Panc1 (cell line): ENCODE data around the gene HES3. TPM values are rescaled to one million over a fixed set of nuclear protein-coding genes. Genes with fewer than 3 reads are reported as not detected.
A peak's percentile ranks its signal among the peaks of the same experiment; 100 is the strongest.

Experiments
- ATAC-seq: fragments of 200-7000 bp; cut with Tn5 transposase; 2 replicates; pipeline ENCODE4 v1.9.1; 2020; ENCODE audit warnings: mild to moderate bottlenecking, moderate library complexity
- BruUV-seq: library from RNA; stranded (reverse); fragments of 400-500 nt; replicated peaks from 2 replicates; lab custom pipeline; 2021; lab: Mats Ljungman, UMichigan
- CTCF ChIA-PET: fragments of 300-600 bp; sonication (Branson Sonifier 250); formaldehyde crosslinking; loops from one replicate; lab custom pipeline; 2022; ENCODE audit warnings: antibody characterized with exemption; lab: Charles Lee
- POLR2A ChIA-PET: fragments of 300-600 bp; sonication (Branson Sonifier 250); formaldehyde crosslinking; loops from one replicate; lab custom pipeline; 2022; ENCODE audit warnings: antibody characterized with exemption; lab: Charles Lee
- DNase-seq: peaks from one replicate; pipeline ENCODE4 v3.0.0-alpha.2; 2010; ENCODE audit warnings: low read depth, low spot score
- H3K27ac ChIP-seq: 2 replicates; pipeline ENCODE4 v1.5.1; 2011; ENCODE audit warnings: mild to moderate bottlenecking, low read length, inconsistent platforms
- H3K27me3 ChIP-seq: fragments of 200-500 bp; sonication (Bioruptor generic); 2 replicates; pipeline ENCODE4 v1.6.0; 2014; ENCODE audit warnings: low read length, inconsistent platforms; ENCODE audit not compliant: control insufficient read depth, insufficient read depth
- H3K36me3 ChIP-seq: fragments of 200-500 bp; sonication (Bioruptor generic); 2 replicates; pipeline ENCODE4 v1.5.1; 2014; ENCODE audit warnings: inconsistent platforms, mild to moderate bottlenecking, low read length, moderate library complexity; ENCODE audit not compliant: control insufficient read depth, insufficient read depth
- H3K4me1 ChIP-seq: 2 replicates; pipeline ENCODE4 v1.5.1; 2011; ENCODE audit warnings: inconsistent platforms, mild to moderate bottlenecking, low read length, moderate library complexity; ENCODE audit not compliant: control insufficient read depth, insufficient read depth
- H3K4me3 ChIP-seq, 2 experiments: 2 replicates each; pipeline ENCODE4 v1.5.1; 2011 to 2012; ENCODE audit warnings: low read depth in 2 of 2, low read length in 2 of 2, mild to moderate bottlenecking in 2 of 2, inconsistent platforms in 1 of 2, moderate library complexity in 1 of 2
- H3K9me3 ChIP-seq: fragments of 200-500 bp; sonication (Bioruptor generic); 2 replicates; pipeline ENCODE4 v1.5.1; 2014; ENCODE audit warnings: low read depth, mild to moderate bottlenecking, inconsistent platforms, low read length, moderate library complexity; ENCODE audit not compliant: control insufficient read depth, insufficient read depth
- POLR2AphosphoS5 ChIP-seq: IDR thresholded peaks from 2 replicates; pipeline ENCODE4 v1.6.1; 2012; ENCODE audit warnings: mild to moderate bottlenecking, low read depth, low read length, moderate library complexity
- REST ChIP-seq, 2 experiments: IDR thresholded peaks; 2 replicates each; pipeline ENCODE4 v1.6.1; 2011 to 2012; ENCODE audit warnings: low read depth in 2 of 2, control low read depth in 1 of 2, low read length in 1 of 2, mild to moderate bottlenecking in 1 of 2, moderate library complexity in 1 of 2; ENCODE audit not compliant: insufficient read depth in 1 of 2
- SIN3A ChIP-seq: IDR thresholded peaks from 2 replicates; pipeline ENCODE4 v1.6.1; 2012; ENCODE audit warnings: low read depth, mild to moderate bottlenecking, low read length, moderate library complexity, borderline replicate concordance; ENCODE audit not compliant: insufficient read depth
- in situ Hi-C: cut with HindIII; loops from 2 replicates; pipeline ENCODE4 v1.10.0; 2016; ENCODE audit warnings: low sequenced_read_pairs, low pct_unique_long_range_greater_than_20kb
- intact Hi-C: fragments of 100-400 bp; cut with micrococcal nuclease; formaldehyde crosslinking; loops from one replicate; pipeline ENCODE4 v1.10.0; 2022; ENCODE audit not compliant: unreplicated experiment
- total RNA-seq: library from RNA; stranded (reverse); gene quantifications from one replicate; pipeline ENCODE4 v1.2.1, GENCODE V29; 2021; ENCODE audit not compliant: unreplicated experiment

The HES3 gene
- total RNA-seq, 1 experiment from 2014 or later = not detected

GRCh38 chr1:6241887-6242740, 1.9 kb upstream of the HES3 start:
- Histone ChIP-seq H3K4me1 (peaks cover 10% of the 10 kb centered on the region), H3K36me3 (no peaks in the 10 kb centered on the region), H3K9me3 (no peaks in the 10 kb centered on the region), H3K27ac (no peak overlapping the region), H3K27me3 (no peaks in the 10 kb centered on the region; the same call in 1 of the 2 replicates), H3K4me3 (peak overlapping the region; percentile 27 to 45)
- ATAC-seq (no peak), DNase-seq (no peak)
- CTCF ChIA-PET = interaction anchor here (0.6 to 0.7 kb wide), 2 partner anchors 161 to 207 kb away, joined by 3 read pairs; no protein-coding TSS in a partner anchor
- TF ChIP-seq REST (IDR thresholded peaks at IDR 0.05; ENCODE audit: insufficient read depth in 1 of 2, low read depth in 2 of 2, low read length in 1 of 2) (peak; percentile 40 to 81; a peak in 3 of 4 replicates), SIN3A (no peak), POLR2AphosphoS5 (no peak)
- in situ Hi-C loops (no loop called here), intact Hi-C loops (no loop called here)
- BruUV-seq = no TSS peak
- POLR2A ChIA-PET = interaction anchor here (0.6 kb wide), 1 partner anchor 1391 kb away, joined by 5 read pairs; no protein-coding TSS in a partner anchor

- no peak overlapping the region for H3K4me3 ChIP-seq
- ChIA-PET CTCF (no interaction called here), POLR2A (no interaction called here)
- BruUV-seq = no TSS peak
- ATAC-seq (no peak), DNase-seq (no peak)
- no peaks in the 10 kb centered on the region for H3K9me3 ChIP-seq
- no peak overlapping the region for H3K27ac ChIP-seq
- intact Hi-C loops = no loop called here
- no peaks in the 10 kb centered on the region; the same call in 1 of the 2 replicates for H3K27me3 ChIP-seq
- no peaks in the 10 kb centered on the region for H3K36me3 ChIP-seq
- TF ChIP-seq POLR2AphosphoS5 (no peak), REST (IDR thresholded peaks at IDR 0.05; ENCODE audit: insufficient read depth in 1 of 2, low read depth in 2 of 2, low read length in 1 of 2) (peak in 1 of 2 experiments; percentile 0; a peak in 1 of 4 replicates)
- in situ Hi-C loops = no loop called here
- peaks cover 10% of the 10 kb centered on the region for H3K4me1 ChIP-seq
These were observed 735 bp upstream of the HES3 start for GRCh38 chr1:6243053-6243834.
